PC-9 (cell line): ENCODE data around the gene ALPK3. TPM values are rescaled to one million over a fixed set of nuclear protein-coding genes. Genes with fewer than 3 reads are reported as not detected.
A peak's percentile ranks its signal among the peaks of the same experiment; 100 is the strongest.
"Not testable (repeated sequence)": the region's sequence is repeated elsewhere in the genome, so short reads cannot be mapped to it uniquely, and the experiment has no call there.

ENCODE experiments used
- BruUV-seq: library from RNA; stranded (reverse); fragments of 400-500 nt; replicated peaks from 2 replicates; lab custom pipeline; 2021; lab: Mats Ljungman, UMichigan
- CTCF ChIA-PET: fragments of 300-600 bp; sonication (Branson Sonifier 250); formaldehyde crosslinking; loops from one replicate; lab custom pipeline; 2022; ENCODE audit warnings: antibody characterized with exemption; lab: Charles Lee
- POLR2A ChIA-PET: fragments of 300-600 bp; sonication (Branson Sonifier 250); formaldehyde crosslinking; loops from one replicate; lab custom pipeline; 2022; ENCODE audit warnings: antibody characterized with exemption; ENCODE audit not compliant: unreplicated experiment; lab: Charles Lee
- DNase-seq, 2 experiments: peaks; one replicate each; pipeline versions ENCODE4 v3.0.0 to v3.0.0-alpha.2; 2015 to 2022; ENCODE audit warnings: mixed read lengths in 1 of 2
- H2AFZ ChIP-seq: fragments of 200-600 bp; sonication (generic); 2 replicates; pipeline ENCODE4 v1.8.1; 2017; ENCODE audit warnings: antibody characterized with exemption
- H3F3A ChIP-seq: fragments of 200-600 bp; sonication (generic); 2 replicates; pipeline ENCODE4 v1.8.1; 2017; ENCODE audit warnings: antibody characterized with exemption, mild to moderate bottlenecking, low read depth; ENCODE audit not compliant: insufficient read depth
- H3K27ac ChIP-seq: fragments of 200-600 bp; sonication (generic); 2 replicates; pipeline ENCODE4 v1.6.1; 2016; ENCODE audit warnings: mixed run types
- H3K27me3 ChIP-seq: fragments of 200-600 bp; sonication (generic); 2 replicates; pipeline ENCODE4 v1.6.1; 2016; ENCODE audit warnings: low read depth, mixed run types; ENCODE audit not compliant: insufficient read depth
- H3K36me3 ChIP-seq: fragments of 200-600 bp; sonication (generic); 2 replicates; pipeline ENCODE4 v1.6.1; 2016; ENCODE audit warnings: low read depth, mixed run types
- H3K4me1 ChIP-seq: fragments of 200-600 bp; sonication (generic); replicated peaks from 2 replicates; pipeline ENCODE4 v1.6.1; 2016; ENCODE audit warnings: mixed run types; ENCODE audit not compliant: insufficient read depth
- H3K4me2 ChIP-seq: fragments of 200-600 bp; sonication (generic); 2 replicates; pipeline ENCODE4 v1.6.1; 2017; ENCODE audit warnings: mixed run types
- H3K4me3 ChIP-seq: fragments of 200-600 bp; sonication (generic); 2 replicates; pipeline ENCODE4 v1.6.1; 2016; ENCODE audit warnings: mixed run types
- H3K79me2 ChIP-seq: fragments of 200-600 bp; sonication (generic); 2 replicates; pipeline ENCODE4 v1.6.1; 2017; ENCODE audit warnings: low read depth, mixed run types
- H3K9me2 ChIP-seq: fragments of 200-600 bp; sonication (generic); 2 replicates; pipeline ENCODE4 v1.8.1; 2017; ENCODE audit warnings: mild to moderate bottlenecking; ENCODE audit not compliant: insufficient read depth
- H3K9me3 ChIP-seq: fragments of 200-600 bp; sonication (generic); 2 replicates; pipeline ENCODE4 v1.8.1; 2016; ENCODE audit warnings: low read depth; ENCODE audit not compliant: insufficient read depth
- H4K20me1 ChIP-seq: fragments of 200-600 bp; sonication (generic); 2 replicates; pipeline ENCODE4 v1.8.1; 2017; ENCODE audit not compliant: insufficient read depth
- EZH2 ChIP-seq: fragments of 200-600 bp; sonication (generic); IDR thresholded peaks from 2 replicates; pipeline ENCODE4 v1.8.0; 2017; ENCODE audit warnings: antibody characterized with exemption, low read depth
- intact Hi-C: fragments of 100-400 bp; cut with micrococcal nuclease; formaldehyde crosslinking; loops from one replicate; pipeline ENCODE4 v1.10.0; 2022; ENCODE audit not compliant: unreplicated experiment
- total RNA-seq: library from RNA; stranded (reverse); gene quantifications from 2 replicates; pipeline ENCODE4 v1.2.3, GENCODE V29; 2021
- TF ChIP-seq, protein P1 (sequence below): fragments of 200-600 bp; sonication (generic); conservative IDR thresholded peaks from 2 replicates; pipeline ENCODE4 v1.6.1; 2017; ENCODE audit warnings: mixed run types, antibody characterized with exemption, mild to moderate bottlenecking, moderate library complexity

ALPK3 gene
- total RNA-seq, 1 experiment from 2014 or later, result 8.1 TPM

DNA sequence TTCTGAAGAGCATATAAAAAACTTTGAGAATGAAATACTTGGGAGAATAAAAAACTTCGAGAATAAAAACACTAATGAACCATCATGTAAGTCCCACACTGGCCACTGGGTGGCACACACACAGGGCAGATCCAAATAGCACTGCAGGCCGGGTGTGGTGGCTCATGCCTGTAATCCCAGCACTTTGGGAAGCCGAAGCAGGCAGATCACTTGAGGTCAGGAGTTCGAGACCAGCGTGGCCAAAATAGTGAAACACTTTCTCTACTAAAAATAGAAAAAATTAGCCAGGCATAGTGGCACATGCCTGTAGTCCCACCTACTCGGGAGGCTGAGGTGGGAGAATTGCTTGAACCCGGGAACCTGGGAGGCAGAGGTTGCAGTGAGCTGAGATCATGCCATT, 28.5 kb downstream of the ALPK3 start:
- H3K4me3 ChIP-seq, BruUV-seq, POLR2A ChIA-PET, H4K20me1 ChIP-seq, H3K36me3 ChIP-seq, H2AFZ ChIP-seq, H3K79me2 ChIP-seq, H3K4me2 ChIP-seq, H3K9me2 ChIP-seq, H3K27me3 ChIP-seq: not testable (repeated sequence)
- intact Hi-C loops, result loop anchor here (1.0 kb wide), 2 partner anchors 83 to 199 kb away; no protein-coding TSS in a partner anchor
- H3K4me1 ChIP-seq, result peaks cover 26% of the 10 kb centered on the region
- DNase-seq, result peak; percentile 58
- peaks cover 11% of the 10 kb centered on the region; the same call in 1 of the 2 replicates for H3F3A ChIP-seq
- 0 out of 2 replicates have a peak overlapping the region, but pooled peaks have one; percentile 25 for H3K27ac ChIP-seq
- peaks cover 19% of the 10 kb centered on the region; the same call in 1 of the 2 replicates for H3K9me3 ChIP-seq
- CTCF ChIA-PET, result interaction anchor here (0.6 to 1.1 kb wide), 3 partner anchors 35 to 210 kb away, joined by 3 to 15 read pairs (median 6); partner anchors contain the start of gene NMB
- TF ChIP-seq, protein P1, sequence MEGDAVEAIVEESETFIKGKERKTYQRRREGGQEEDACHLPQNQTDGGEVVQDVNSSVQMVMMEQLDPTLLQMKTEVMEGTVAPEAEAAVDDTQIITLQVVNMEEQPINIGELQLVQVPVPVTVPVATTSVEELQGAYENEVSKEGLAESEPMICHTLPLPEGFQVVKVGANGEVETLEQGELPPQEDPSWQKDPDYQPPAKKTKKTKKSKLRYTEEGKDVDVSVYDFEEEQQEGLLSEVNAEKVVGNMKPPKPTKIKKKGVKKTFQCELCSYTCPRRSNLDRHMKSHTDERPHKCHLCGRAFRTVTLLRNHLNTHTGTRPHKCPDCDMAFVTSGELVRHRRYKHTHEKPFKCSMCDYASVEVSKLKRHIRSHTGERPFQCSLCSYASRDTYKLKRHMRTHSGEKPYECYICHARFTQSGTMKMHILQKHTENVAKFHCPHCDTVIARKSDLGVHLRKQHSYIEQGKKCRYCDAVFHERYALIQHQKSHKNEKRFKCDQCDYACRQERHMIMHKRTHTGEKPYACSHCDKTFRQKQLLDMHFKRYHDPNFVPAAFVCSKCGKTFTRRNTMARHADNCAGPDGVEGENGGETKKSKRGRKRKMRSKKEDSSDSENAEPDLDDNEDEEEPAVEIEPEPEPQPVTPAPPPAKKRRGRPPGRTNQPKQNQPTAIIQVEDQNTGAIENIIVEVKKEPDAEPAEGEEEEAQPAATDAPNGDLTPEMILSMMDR, result peak; percentile 84

DNA sequence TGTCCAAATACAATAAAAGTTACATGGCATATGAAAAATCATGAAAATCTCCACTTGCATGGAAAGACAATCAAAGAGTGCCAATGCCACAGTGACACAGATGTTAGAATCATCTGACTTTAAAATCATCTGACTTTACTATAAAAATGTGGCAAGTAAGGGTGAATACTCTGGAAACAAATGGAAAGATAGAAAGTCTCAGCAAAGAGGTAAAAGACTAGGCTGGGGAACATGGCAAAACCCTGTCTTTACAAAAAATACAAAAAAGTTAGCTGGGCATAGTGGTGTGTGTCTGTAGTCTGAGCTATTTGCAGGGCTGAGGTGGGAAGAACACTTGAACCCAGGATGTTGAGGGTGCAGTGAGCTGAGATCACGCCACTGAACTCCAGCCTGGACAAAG, 29.1 kb downstream of the ALPK3 start:
- no TSS peak for BruUV-seq
- DNase-seq, result no peak
- Histone ChIP-seq H3K4me2 (no peak overlapping the region), H3F3A (peaks cover 8% of the 10 kb centered on the region; the same call in 1 of the 2 replicates), H3K4me1 (peaks cover 20% of the 10 kb centered on the region), H2AFZ (no peak overlapping the region), H3K9me3 (peaks cover 19% of the 10 kb centered on the region; the same call in 1 of the 2 replicates), H3K79me2 (no peaks in the 10 kb centered on the region), H3K4me3 (no peak overlapping the region), H3K9me2 (no peaks in the 10 kb centered on the region), H4K20me1 (no peaks in the 10 kb centered on the region), H3K27ac (no peak overlapping the region), H3K36me3 (no peaks in the 10 kb centered on the region), H3K27me3 (no peaks in the 10 kb centered on the region)
- TF ChIP-seq, protein P1, result no peak
- TF ChIP-seq EZH2, result no peak
- intact Hi-C loops, result no loop called here
- ChIA-PET POLR2A (no interaction called here), CTCF (interaction anchor here (0.6 kb wide), 1 partner anchor 188 kb away, joined by 3 read pairs; the partner anchor contains the start of gene NMB)

DNA sequence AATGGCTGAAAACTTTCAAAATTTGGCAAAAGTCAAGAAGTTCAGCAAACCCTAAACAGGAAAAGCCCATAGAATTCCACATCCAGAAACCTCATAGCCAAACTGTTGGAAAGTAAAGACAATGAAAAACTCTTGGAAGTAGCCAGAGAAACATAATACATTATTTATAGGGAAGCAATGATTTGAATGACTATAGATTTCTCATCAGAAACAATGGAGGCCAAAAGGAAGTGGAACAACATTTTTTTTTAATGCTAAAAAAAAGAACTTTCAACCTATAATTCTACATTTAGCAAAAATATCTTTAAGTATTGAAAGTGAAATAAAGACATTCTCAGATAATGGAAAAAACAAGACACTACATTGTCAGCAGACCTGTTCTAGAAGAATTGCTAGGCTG, 30.2 kb downstream of the ALPK3 start:
- CTCF ChIA-PET, result interaction anchor here (0.6 kb wide), 1 partner anchor 276 kb away, joined by 6 read pairs; no protein-coding TSS in a partner anchor

More for the DNA sequence above, 30.2 kb downstream of the ALPK3 start:
- intact Hi-C loops, result no loop called here
- no peaks in the 10 kb centered on the region for H3K27me3 ChIP-seq
- H3K4me1 ChIP-seq, result peaks cover 8% of the 10 kb centered on the region
- no peaks in the 10 kb centered on the region for H3K79me2 ChIP-seq
- no peak overlapping the region for H2AFZ ChIP-seq
- H3K4me2 ChIP-seq, result no peak overlapping the region
- no peaks in the 10 kb centered on the region for H3K36me3 ChIP-seq
- H3K4me3 ChIP-seq, result no peak overlapping the region
- no peak for TF ChIP-seq EZH2
- TF ChIP-seq, protein P1, result no peak
- no peaks in the 10 kb centered on the region for H4K20me1 ChIP-seq
- H3F3A ChIP-seq, result 0 out of 2 replicates have a peak, but pooled peaks cover 6% of the 10 kb centered on the region
- peaks cover 19% of the 10 kb centered on the region; the same call in 1 of the 2 replicates for H3K9me3 ChIP-seq
- no peaks in the 10 kb centered on the region for H3K9me2 ChIP-seq
- POLR2A ChIA-PET, result no interaction called here
- DNase-seq, result no peak
- H3K27ac ChIP-seq, result no peak overlapping the region
- no TSS peak for BruUV-seq
